D341Med (cell line): ENCODE data around the gene CLEC2L.

Experiments
- DNase-seq: peaks from one replicate; pipeline ENCODE4 v3.0.0; 2012; ENCODE audit warnings: low spot score

Gene CLEC2L

DNA sequence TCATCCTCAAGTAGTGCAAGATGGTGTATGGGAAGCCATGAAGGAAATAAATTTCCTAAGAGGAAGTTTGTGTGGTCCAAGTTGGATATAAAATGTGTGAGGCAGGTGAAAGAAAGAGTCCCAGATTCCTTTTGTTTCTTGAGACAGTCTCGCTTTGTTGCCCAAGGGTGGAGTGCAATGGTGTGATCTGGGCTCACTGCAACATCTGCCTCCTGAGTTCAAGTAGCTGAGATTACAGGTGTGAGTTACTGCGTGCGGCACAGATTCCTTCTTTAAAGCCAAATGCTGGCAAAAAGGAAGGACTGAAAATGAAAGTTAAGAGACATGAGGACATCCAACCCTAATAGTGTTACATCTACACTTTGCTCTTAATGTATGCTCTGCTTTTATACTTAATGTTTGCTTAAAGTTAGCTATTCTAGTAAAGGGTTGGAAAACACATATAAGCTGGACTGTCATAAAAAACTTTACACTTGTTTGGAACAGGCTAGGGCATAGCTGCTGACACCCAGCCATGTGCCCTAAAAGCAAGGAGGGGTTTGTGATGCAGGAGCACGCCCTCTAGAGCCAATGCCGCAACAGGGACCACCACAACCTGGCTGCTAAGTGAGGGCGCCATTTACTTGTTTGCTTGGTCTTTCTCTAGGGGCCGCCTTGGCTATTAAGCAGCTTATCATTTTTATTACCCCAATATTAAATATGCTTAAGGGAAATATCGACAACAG, 34.5 kb downstream of the CLEC2L start:
- DNase-seq, result no peak

DNA sequence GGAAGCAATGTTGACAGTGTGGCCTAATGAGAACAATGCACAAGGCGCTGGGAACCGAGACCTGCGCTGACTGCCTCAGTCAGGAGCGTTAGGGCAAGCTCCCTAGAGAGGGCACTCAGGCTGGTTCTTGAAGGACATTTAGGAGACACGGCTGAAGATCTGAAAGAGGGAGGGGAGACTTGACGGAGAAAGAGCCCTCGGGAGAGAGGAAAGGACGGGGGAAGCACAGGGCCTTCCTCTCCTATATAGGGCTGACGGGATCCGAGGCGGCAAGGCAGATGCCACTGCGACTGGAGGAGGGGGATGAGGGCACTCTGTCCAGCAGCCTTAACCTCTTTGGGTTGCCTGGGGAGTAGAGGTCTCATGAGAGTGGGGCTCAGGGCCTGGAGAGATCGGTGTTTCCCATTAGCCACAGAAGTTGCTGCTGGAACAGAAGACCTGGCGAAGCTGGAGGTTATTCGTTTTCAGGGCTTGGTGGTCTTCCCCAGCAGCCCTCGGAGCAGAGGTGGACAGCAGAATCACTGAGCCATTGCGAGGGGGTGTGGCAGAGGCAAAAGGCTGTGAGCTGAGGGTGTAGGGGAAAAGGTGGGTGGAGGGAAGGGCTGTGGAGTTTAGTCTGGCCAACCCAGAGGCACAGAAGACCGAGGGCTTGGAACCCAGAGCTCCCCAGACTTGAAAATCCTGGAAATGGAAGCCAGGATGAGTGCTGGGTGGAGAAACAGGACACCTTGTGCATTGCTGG, 36.0 kb downstream of the CLEC2L start:
- DNase-seq, result no peak

- no peak for DNase-seq
Measured at GRCh38 chr7:139560199-139560598, 36.7 kb downstream of the CLEC2L start.

GRCh38 chr7:139560678-139561077, 37.2 kb downstream of the CLEC2L start:
- DNase-seq, result no peak

DNA sequence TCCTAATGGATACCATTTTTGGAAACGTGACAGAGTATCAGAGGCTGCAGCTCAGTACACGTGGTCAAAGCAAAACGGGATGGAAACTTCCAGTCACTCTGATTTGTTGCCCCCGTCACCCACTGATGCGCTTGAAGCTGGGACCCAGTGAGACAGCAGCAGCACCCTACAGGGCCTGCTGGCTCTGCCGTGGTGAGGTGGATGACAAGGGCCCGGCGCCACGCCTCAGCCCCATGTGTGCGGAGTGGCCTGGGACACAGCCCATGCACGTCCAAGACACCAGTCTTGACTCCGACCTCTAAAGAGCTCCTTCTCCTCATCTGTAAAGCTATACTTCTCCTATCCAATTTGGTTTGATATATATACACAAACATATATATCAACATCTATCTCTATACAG, 39.0 kb downstream of the CLEC2L start:
- DNase-seq, result no peak

GRCh38 chr7:139562961-139563565, 39.6 kb downstream of the CLEC2L start:
- DNase-seq, result no peak

DNA sequence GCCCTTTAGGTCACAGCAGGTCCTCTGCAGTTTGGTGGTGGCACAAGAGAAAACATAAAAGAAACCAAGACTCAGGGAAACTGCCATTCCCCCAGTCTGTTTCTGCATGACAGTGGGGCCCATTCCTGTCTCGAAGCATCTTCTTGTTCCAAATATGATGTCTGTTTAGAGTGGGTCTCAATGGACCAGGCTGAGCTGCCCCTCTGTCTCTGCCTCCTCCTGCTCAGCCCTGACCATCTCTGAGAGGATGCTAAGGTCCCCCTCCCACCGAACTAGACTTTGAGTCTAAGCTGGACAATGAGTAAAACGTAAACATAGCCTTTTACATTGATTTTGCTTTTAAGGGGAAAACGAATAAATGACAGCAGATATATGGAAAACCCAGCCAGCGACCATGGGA, 40.4 kb downstream of the CLEC2L start:
- DNase-seq, result no peak

GRCh38 chr7:139566075-139566474, 42.6 kb downstream of the CLEC2L start:
- peak; percentile 15 for DNase-seq

- DNase-seq, result no peak
Measured at GRCh38 chr7:139566736-139567646, 43.5 kb downstream of the CLEC2L start.

DNA sequence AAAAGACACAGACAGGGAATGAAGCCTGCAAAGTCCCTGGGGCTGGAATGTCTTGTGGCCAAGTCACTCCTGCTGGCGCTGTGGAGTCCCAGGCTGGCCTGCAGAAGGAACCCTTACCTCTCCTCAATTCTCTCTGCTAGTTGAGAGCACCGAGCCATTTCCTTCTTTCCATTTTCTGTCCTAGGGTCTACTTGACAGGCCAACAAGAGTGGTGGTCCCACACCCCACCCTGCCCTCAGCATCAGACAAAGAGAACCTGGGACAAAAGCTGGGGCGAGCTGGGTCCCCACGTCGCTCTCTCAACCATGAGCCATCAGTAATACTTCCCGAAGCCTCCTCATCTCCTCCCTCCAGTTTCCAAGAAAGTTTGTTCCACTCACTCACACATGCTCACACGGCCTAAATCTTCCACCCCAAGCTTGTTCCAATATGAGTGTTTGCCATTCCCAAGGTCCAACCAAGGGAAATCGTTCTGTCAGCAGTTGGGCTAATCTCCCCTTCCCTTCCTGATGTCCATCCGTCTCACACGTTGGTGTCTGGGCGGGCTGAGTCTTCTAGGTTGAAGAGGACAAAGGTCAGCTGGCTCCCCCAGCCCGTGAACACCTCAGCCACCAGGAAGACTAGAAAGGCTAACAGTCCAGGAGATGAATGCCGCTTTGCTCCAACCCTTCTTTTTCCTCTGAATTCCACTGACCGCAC, 44.3 kb downstream of the CLEC2L start:
- DNase-seq, result no peak

GRCh38 chr7:139568346-139568675, 44.8 kb downstream of the CLEC2L start:
- DNase-seq, result no peak

DNA sequence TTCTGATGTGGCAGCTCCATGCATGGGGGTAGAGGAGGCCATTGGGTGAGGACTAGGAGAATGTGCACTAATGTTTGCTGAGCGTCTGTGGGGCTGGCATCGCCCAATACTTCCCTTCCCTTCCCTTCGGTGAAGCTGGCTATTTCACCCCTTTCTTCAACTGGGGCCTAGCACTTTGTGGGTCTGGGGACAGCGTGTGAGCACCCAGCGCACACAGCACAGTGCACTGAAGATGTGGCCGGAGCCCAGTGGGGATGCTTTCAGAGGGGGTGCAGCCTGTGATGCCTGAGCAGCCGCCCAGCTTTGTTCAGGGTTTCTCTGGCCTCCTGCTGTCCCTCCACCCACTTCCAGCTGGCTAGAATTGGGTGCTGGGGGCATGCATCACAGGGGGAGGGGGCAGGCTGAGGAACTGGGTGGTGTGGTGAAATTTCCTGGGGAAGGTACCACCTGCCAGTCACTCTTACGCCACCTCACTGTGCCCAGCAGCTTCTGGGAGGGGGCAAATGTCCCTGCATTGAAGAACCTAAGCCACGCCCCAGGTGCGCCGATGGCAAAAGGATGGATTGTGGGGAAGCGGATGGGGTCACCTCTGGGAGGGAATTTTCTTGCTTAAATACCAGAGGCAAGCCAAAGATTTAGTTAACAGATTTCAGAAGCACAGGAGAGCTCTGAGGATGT, 45.5 kb downstream of the CLEC2L start:
- DNase-seq, result peak; percentile 9

DNA sequence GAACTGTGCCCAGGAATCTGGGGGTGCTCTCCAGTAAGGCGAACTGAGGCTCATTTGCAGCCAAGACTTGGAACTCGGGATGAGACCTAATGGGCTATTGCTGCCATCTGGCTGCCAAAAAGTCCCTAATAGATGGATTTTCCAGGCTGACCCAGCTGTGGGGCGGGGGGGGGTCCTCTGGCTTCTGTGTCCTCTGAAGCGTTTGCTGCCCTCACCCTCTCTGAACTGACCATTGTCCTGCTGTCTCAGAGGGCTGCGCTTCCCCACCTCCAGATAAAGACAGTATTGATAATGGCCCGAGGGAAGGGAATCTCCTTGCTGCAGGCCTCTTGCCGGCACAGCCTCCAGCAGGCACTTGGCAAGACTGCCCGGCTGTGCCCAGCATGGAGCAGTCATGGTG, 46.6 kb downstream of the CLEC2L start:
- peak; percentile 48 for DNase-seq

DNA sequence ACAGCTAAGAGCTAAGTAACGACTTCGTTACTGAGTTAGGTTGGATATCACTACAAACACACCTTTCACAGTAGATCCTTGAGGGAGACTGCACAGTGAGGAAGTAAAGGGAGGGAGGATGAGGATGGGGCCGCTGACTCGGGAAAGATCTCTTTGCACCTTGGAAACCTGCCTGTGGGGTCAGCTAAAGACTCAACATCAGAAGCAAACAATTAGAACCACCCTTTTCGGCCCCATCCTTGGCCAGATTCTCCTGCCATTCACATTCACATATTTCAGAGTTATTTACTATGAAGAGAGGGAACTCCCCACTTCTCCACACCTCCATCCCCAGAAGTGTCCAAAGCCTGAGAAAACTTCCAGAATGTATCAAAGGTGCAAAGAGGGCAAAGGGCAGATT, 47.1 kb downstream of the CLEC2L start:
- DNase-seq, result no peak

- peak; percentile 21 for DNase-seq
Measured at GRCh38 chr7:139571190-139571589, 47.7 kb downstream of the CLEC2L start.

DNA sequence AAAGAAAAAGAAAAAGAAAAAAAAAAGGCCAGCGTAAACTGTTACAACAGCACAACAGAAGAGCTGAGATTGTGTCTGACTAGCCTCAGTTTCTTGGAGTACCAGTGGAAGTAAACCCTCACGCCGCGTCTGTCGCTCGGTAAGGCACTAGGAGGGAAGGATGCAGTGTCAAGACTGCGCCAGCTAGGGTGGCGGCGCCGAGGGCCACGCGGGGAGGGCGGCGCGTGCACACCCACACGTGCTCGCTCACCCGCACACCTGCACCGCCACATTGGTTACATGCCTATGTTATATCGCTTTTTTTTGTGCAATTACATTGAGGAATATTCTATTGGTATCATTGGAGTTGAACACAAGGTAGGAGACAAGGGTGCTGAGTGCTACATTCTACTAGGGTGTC, 48.2 kb downstream of the CLEC2L start:
- DNase-seq, result peak; percentile 16

DNA sequence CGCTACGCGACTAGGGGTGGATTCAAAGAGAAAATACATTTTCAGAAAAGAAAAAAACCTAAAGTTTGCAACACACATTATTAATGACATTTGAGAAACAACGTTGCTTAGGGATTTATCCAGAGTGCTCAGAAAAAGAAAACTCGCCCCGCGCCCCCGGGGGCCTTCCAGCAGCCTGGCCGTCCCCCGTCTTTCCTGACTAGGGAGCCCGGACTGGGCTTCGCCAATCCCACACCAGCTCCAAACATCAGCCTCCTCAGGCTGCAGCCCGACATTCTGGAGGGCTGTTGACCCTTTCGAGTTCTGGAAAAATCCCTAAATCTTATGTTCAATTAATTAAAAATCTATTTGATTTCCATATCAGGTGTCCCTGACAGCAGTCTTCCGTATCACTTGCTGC, 48.6 kb downstream of the CLEC2L start:
- DNase-seq, result peak; percentile 22

- peak; percentile 29 for DNase-seq
Measured at GRCh38 chr7:139572704-139573385, 49.4 kb downstream of the CLEC2L start.

DNA sequence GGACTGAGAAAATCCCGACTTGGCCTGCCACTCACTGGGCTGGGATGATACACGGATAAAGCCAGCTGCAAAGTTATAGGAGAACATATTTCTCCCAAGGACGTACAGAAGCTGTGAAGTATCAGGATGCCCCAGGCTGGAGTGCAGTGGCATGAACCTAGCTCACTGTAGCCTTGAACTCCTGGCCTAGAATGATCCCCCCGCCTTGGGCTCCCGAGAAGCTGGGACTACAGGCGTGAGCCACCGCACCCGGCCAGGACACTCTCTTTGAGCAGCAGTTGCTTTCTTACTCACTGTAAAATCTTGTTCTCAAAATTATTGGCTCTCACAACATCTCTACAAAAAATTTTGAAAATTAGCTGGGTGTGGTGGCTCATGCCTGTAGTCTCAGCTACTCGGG, 50.4 kb downstream of the CLEC2L start:
- DNase-seq, result no peak

DNA sequence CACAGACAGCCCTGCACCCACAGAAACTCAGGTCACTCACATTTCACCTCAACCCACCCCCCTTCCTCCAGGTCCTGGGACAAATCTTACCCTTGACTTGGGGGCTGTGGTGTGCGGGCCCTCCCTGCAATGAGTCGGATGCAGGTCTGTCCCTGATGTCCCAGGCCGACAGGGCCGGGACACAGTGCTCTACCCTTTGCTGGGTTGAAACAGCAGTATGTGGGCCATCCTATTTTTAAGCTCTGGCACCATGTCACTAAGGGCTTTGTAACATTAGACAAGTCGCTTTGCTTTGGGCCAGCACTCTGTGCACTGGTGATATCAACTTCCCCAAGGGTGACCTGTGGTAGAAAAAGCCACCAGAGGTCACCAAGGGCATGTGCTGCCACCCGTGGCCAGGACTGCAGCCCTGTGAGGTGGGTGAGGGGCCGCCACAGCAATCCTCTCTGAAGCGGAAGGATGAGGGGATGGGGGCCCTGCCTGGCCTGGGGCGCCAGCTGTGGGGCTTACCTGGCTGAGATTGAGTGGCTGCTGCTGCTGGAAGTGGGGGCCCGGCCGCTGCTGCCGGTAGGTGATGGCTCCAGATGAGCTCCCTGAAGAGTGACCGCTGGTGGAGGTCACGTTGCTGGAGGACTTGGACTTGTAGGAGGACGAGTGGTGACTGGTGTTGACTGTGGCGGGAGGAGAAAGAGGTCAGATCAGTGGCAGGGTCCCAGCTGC, 51.3 kb downstream of the CLEC2L start:
- no peak for DNase-seq
